ENCODE results near the gene DCLRE1C.

GRCh38 chr10:14936584-14936983, 17.3 kb downstream of the DCLRE1C start:
- no peak for TF ChIP-seq CTCF (IDR thresholded peaks at IDR 0.05; ENCODE audit: poor library complexity, severe bottlenecking)
- TF ChIP-seq TAF1 (IDR thresholded peaks at IDR 0.05; ENCODE audit: low read depth) = no peak
- no peak for TF ChIP-seq POLR2AphosphoS5 (IDR thresholded peaks at IDR 0.05)

Measured in neural cell (in vitro differentiated cells).